ENCODE measurements around the gene AQP10. TPM values are rescaled to one million over a fixed set of nuclear protein-coding genes. Genes with fewer than 3 reads are reported as not detected.

Gene AQP10
- total RNA-seq, 1 donor from 2014 or later, result 0.16 TPM

- DNase-seq, result no peak
- intact Hi-C loops (cut with micrococcal nuclease), result no loop called here
- Histone ChIP-seq H3K9me3 (replicated peaks) (peaks cover 3% of the 10 kb centered on the region), H3K27ac (replicated peaks) (no peak overlapping the region), H3K4me1 (no peaks in the 10 kb centered on the region), H3K4me3 (no peak overlapping the region), H3K27me3 (ENCODE audit: low read depth) (peaks cover 9% of the 10 kb centered on the region), H3K36me3 (no peaks in the 10 kb centered on the region)
- no peak for TF ChIP-seq CTCF (IDR thresholded peaks at IDR 0.05; ENCODE audit: borderline replicate concordance)
Observed at GRCh38 chr1:154288661-154289060, 32.2 kb upstream of the AQP10 start.

GRCh38 chr1:154290921-154291320 lies 30.0 kb upstream of the AQP10 start:
- no peaks in the 10 kb centered on the region for H3K4me1 ChIP-seq
- intact Hi-C loops (cut with micrococcal nuclease), result no loop called here
- H3K9me3 ChIP-seq (replicated peaks), result peaks cover 25% of the 10 kb centered on the region
- H3K36me3 ChIP-seq, result no peaks in the 10 kb centered on the region
- H3K27me3 ChIP-seq (ENCODE audit: low read depth), result peaks cover 9% of the 10 kb centered on the region
- H3K4me3 ChIP-seq, result no peak overlapping the region
- H3K27ac ChIP-seq (replicated peaks), result no peak overlapping the region
- TF ChIP-seq CTCF (IDR thresholded peaks at IDR 0.05; ENCODE audit: borderline replicate concordance), result no peak
- no peak for DNase-seq

- intact Hi-C loops (cut with micrococcal nuclease), result no loop called here
- H3K4me1 ChIP-seq, result no peaks in the 10 kb centered on the region
- no peak for TF ChIP-seq CTCF (IDR thresholded peaks at IDR 0.05; ENCODE audit: borderline replicate concordance)
Observed at GRCh38 chr1:154295408-154296235, 25.3 kb upstream of the AQP10 start.

GRCh38 chr1:154301582-154301981 lies 19.3 kb upstream of the AQP10 start:
- TF ChIP-seq CTCF (IDR thresholded peaks at IDR 0.05; ENCODE audit: borderline replicate concordance), result no peak
- Histone ChIP-seq H3K9me3 (replicated peaks) (peaks cover 8% of the 10 kb centered on the region), H3K4me3 (no peak overlapping the region), H3K36me3 (no peaks in the 10 kb centered on the region), H3K4me1 (no peaks in the 10 kb centered on the region), H3K27me3 (ENCODE audit: low read depth) (no peaks in the 10 kb centered on the region), H3K27ac (replicated peaks) (no peak overlapping the region)
- no peak for DNase-seq
- intact Hi-C loops (cut with micrococcal nuclease), result no loop called here

More at GRCh38 chr1:154295408-154296235, 25.3 kb upstream of the AQP10 start:
- peaks cover 40% of the 10 kb centered on the region for H3K9me3 ChIP-seq (replicated peaks)
- DNase-seq, result no peak
- H3K27ac ChIP-seq (replicated peaks), result no peak overlapping the region
- H3K4me3 ChIP-seq, result no peak overlapping the region
- H3K27me3 ChIP-seq (ENCODE audit: low read depth), result peaks cover 4% of the 10 kb centered on the region
- no peaks in the 10 kb centered on the region for H3K36me3 ChIP-seq

GRCh38 chr1:154304664-154305337 lies 16.1 kb upstream of the AQP10 start:
- DNase-seq, result no peak
- Histone ChIP-seq H3K4me1 (no peaks in the 10 kb centered on the region), H3K27me3 (ENCODE audit: low read depth) (no peaks in the 10 kb centered on the region), H3K36me3 (no peaks in the 10 kb centered on the region), H3K9me3 (replicated peaks) (no peaks in the 10 kb centered on the region), H3K27ac (replicated peaks) (no peak overlapping the region), H3K4me3 (no peak overlapping the region)
- intact Hi-C loops (cut with micrococcal nuclease), result no loop called here
- no peak for TF ChIP-seq CTCF (IDR thresholded peaks at IDR 0.05; ENCODE audit: borderline replicate concordance)
